IPS-18c (cell line): ENCODE measurements around the gene VAV3.
"Not testable (repeated sequence)": the region's sequence is repeated elsewhere in the genome, so short reads cannot be mapped to it uniquely, and the experiment has no call there.

ENCODE experiments used
- H3K4me3 ChIP-seq: 2 replicates; pipeline ENCODE4 v1.7.0; 2013; ENCODE audit warnings: low read depth, mild to moderate bottlenecking, low read length, moderate library complexity; ENCODE audit not compliant: insufficient read depth
- H3K9me3 ChIP-seq: one replicate; pipeline ENCODE4 v1.6.1; 2013; ENCODE audit warnings: mild to moderate bottlenecking, low read length, moderate library complexity; ENCODE audit not compliant: control insufficient read depth, insufficient read depth

The VAV3 gene

DNA sequence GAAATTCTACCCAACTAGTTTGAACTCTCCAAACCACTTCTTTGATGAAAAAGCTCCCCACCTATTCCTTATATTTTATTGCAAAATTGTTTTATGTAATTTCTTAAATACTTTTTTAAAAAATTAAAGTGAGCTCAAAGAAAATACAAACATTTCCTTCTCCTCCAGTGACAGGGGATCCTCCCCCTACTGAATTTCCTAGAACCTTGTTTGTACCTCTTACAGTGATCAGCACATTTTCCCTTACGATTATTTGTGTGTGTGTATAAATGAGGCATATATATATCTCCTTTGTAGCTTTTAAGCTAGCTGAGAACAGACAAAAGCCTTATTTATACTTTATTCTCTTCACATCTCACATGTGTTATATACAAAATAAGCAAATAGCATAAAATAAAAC lies 44.4 kb downstream of the VAV3 start:
- Histone ChIP-seq H3K4me3 (no peak overlapping the region), H3K9me3 (no peaks in the 10 kb centered on the region)

DNA sequence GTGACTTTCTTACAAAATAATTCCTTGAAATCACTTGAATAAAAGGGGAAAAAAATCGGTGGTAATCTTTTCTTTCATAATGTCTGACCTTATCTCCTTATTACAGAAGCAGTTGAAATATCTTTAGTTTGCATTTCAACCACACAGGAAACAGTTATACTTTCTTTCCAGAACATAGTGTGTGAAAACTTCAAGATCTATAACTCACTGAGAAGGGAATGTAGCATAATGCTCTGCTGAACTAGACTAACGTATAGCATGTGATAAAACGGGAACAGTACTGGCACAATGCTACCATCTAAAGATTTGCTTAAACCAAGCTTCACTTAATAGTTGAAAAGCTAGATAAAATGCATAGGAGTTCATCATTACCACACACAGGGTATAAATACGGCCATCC lies 45.0 kb downstream of the VAV3 start:
- Histone ChIP-seq H3K4me3 (no peak overlapping the region), H3K9me3 (no peaks in the 10 kb centered on the region)

DNA sequence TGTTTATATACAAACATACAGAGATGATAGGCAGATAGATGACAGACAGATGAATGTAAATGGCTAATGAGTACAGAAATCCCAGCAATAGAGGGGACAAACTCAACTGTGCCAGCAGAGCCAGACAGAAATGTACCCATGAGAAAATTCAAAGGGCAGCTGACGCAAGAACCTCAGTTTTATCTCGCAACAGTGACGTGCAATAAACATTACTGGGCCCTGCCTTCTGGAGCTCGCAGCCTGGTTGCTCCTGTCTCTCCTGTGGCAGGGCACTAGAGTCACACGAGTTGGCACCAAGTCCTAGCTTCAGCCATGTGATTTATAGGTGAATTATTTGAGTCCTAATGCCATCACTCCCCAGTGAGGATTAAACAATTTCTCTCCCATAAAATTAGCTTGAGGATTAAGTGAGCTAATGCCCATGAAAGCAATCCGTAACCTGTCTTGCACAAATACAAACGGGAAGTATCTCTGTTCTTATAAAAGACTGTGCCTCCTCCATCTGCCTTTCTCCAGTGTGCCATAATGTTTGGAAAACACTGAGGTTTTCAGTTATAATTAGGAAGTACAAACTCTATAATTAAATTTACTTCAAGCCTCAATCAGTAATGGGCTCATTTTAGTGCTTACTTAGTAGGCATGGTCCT lies 50.7 kb downstream of the VAV3 start:
- H3K4me3 ChIP-seq: no peak overlapping the region

DNA sequence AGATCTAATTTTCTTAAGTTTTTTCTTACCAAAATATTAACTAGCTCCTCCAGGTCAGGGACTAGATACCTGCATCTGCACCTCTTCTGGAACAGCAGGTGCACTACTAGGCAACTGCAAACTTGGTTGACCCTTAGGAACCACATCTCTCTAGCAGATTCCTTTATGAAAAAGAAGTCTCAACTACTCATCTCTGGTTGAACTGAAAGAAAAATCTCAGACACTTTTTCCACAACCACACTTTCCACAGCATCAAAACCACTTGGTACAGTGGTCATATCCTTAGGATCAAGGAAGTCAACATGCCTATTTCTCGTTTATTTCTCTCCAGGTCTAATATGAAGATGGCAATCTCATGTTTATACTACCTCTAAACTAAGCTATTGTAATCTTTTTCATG lies 52.3 kb downstream of the VAV3 start:
- no peak overlapping the region for H3K4me3 ChIP-seq
- no peaks in the 10 kb centered on the region for H3K9me3 ChIP-seq

More for the DNA sequence above, 50.7 kb downstream of the VAV3 start:
- no peaks in the 10 kb centered on the region for H3K9me3 ChIP-seq

DNA sequence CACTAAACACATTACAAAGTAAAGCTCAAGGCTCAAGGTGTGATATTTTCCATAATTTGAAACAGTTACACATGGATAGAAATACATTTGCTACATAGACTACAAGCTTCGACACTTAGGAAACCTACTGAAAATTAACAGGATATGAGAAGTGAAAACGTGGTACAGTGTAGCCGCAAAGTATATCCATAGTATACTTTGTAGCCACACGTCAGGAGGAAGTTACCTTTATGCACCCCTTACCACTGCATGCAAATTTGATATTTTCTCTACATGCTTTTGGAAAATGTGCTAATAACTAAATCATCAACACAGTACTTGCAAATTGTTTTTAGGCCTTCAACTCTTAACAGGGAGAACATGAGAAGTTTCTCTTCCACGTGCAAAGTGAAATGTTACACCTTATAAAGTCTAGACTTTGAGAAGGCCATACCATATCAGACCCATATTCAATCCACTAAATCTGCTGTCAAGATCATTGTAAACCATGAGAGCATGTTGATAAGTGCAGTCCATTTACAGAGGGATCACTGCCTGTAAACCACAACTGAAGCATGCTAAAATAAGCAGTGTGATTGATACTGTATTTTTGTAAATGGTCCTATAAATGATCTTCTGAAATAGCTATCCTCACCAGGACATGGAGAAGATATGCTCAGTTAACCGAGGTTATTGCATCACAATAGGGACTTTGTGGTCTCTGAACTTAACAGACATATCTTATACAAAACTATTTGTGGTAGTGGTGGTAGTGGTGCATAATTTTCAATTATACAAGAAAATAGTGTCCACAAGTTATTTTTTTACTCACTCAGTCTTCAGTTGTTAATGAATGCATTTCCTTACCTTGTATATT lies 64.7 kb downstream of the VAV3 start:
- H3K4me3 ChIP-seq: no peak overlapping the region

DNA sequence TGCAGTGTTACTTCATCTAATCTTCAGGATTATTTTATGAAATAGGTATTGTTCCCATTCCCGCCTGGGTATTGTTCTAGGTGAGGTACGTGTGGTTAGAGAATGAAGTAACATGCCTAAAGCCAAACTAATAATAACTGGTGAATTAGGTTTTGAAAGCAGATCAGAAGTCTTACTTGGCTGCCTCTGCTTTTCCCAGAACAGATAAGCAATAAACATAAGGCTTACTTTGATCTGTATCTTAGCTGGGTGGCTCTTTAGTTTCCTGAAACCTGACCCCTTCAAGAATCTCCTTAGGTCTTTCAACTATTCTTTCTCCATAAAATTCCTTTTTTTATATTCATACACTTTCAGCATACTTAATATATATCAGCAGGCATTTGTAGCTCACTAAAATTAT lies 65.3 kb downstream of the VAV3 start:
- Histone ChIP-seq H3K9me3 (no peaks in the 10 kb centered on the region), H3K4me3 (no peak overlapping the region)

More for the DNA sequence above, 64.7 kb downstream of the VAV3 start:
- H3K9me3 ChIP-seq: no peaks in the 10 kb centered on the region

DNA sequence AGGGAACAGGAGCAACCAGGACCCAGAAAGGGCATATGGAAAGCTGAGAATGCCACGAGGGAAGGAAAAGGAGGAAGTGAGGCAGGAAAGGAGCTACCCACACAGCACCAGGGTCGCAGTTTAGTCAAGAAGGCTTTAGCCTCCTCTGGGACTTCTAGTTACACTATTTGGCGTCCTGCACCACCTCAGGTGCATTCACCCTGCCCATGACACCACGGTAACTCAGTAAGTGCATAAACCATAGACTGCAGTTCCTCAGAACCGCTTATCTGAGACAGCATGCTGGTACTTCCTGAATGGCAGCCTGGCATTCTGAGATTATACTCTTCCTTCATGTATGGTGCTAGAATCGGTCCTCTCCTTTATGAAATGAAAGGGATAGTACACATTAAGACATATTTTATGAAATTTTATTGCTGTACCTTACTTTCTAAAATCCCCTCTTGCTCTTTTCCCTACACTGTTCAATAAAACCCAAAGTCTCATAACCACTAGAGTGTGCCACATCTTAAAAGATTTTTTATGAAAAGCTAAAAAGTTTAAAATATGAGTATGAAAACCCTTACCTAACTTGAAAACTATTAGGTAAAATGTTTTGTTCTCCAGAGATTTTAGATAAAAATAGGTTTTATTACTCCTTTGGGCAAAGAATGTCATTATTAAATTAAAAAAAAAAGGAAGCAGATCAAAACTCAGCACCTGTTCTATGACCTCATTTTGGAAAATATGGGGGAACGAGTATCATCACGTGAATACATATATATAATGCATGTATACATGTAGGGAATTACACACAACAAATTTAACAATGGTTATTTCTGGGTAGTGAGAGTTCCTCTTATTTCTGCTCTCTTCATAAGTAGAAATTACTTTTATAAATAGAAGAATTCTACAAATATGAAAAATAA lies 67.3 kb downstream of the VAV3 start:
- Histone ChIP-seq H3K9me3 (no peaks in the 10 kb centered on the region), H3K4me3 (no peak overlapping the region)

DNA sequence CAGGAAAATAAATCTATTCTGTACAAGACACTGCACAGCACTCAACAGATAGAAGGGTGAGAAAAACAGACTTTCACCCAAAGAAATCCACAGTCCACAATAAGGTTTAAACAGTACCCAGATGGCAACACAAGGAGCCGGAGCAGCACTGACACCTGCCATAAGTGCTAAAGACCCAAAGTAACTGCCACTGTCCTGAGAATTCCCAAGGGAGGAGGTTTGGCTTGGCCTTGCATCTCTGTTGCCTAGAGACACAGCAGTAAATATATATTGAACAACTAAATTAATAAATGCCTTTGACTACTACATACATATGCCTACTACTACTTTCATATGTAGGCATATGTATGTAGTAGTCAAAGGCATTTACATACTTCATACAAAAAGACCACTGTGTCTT lies 68.0 kb downstream of the VAV3 start:
- Histone ChIP-seq H3K9me3 (no peaks in the 10 kb centered on the region), H3K4me3 (no peak overlapping the region)

DNA sequence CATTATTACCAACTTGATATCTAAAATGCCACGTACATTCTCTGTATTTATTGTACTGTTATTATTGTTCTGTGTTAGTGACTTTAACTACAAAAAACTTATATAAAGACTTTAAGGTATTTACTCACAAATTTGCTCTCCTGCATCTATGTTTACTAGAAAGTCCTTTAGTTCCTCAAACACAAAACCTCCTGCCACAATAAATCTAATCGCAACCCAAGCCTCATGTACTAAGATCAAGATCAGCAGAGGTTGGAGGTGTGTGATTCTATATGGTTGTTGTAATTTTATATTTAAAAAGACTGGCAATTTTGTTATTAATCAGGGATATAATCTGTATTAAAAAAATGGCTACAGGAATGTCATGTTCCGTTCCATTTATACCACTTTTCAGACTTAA lies 68.6 kb downstream of the VAV3 start:
- Histone ChIP-seq H3K4me3 (no peak overlapping the region), H3K9me3 (no peaks in the 10 kb centered on the region)

DNA sequence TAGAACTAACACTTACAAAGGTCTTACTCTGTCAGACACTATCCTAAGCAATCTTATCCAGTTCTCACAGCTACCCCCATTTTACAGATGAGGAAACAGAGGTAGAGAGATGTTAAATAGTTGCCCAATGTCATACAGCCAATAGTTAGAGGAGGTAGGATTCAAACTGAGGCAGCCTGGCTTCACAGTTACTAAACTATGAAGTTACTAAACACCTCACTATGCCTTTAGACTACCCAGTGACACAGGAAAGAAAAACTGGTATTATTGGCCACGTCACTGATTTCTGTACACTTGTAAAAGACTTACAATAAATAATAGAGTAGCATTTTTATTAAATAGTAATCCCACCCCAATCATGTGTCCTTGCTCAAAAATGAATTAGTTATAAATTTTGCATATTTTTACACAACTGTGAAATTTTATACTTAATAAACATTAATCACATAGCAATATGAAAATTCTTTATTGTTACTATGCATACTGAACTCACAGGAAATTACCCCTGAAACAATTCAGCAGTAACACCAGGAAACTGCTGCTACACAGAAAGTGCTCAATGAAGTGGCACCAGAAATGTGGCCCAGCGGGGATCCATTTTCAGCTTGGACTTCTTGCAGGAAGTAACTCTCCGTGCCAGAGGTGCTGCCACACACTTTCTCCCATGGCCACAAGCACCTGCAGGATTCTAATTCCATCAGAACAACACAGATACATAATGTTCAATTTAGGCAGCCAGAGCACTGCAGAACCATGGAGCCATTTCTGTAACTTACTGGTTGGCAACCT lies 69.4 kb downstream of the VAV3 start:
- Histone ChIP-seq H3K4me3 (no peak overlapping the region), H3K9me3 (no peaks in the 10 kb centered on the region)

DNA sequence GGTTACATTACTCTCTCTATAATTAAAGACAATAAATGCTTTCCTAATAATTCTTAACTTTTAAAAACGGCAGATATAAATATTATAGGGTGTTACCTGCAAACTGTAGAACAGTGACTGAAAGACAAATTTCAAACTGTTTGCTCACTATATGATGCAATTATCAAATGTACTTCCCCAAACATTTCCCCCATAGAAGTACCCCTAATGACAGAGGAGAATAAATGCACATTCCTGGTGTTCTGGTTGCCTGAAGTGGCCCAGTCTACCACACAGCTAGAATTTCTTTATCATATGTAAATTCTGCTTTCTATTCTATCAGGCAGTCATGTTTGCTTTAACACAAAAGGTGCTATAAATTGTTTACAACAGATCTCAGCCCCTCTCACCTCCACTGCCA lies 70.4 kb downstream of the VAV3 start:
- Histone ChIP-seq H3K9me3 (no peaks in the 10 kb centered on the region), H3K4me3 (no peak overlapping the region)

DNA sequence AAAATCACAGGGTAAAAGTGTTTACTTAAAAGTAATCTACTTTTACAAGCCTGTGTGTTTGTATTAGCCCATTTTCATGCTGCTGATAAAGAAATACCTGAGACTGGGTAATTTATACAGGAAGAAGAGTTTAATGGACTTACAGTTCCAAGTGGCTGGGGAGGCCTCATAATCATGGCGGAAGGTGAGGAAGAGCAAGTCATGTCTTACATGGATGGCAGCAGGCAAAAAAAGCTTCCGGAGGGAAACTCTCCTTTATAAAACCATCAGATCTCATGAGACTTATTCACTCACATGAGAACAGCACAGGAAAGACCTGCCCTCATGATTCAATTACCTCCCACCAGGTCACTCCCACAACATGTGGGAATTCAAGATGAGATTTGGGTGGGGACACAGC lies 71.6 kb downstream of the VAV3 start:
- H3K9me3 ChIP-seq, H3K4me3 ChIP-seq: not testable (repeated sequence)

DNA sequence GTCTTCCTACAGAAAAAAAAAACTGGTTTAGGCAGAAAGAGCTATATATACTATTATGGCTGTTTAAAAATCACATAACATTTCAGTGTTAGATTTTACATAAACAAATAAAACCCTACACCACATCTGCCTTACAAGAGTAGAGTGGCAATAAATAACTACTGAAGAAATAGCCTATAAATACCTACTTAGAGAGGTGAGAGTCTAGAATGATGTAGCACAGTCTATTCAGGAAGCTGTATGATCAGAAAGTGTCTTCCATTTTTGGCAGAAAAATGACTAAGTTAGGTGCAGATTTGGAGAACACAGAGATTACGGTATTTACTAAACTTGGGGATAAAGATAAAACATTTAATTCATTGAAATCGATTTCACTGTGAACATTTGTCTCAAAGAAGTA lies 75.5 kb downstream of the VAV3 start:
- no peak overlapping the region for H3K4me3 ChIP-seq
- no peaks in the 10 kb centered on the region for H3K9me3 ChIP-seq

DNA sequence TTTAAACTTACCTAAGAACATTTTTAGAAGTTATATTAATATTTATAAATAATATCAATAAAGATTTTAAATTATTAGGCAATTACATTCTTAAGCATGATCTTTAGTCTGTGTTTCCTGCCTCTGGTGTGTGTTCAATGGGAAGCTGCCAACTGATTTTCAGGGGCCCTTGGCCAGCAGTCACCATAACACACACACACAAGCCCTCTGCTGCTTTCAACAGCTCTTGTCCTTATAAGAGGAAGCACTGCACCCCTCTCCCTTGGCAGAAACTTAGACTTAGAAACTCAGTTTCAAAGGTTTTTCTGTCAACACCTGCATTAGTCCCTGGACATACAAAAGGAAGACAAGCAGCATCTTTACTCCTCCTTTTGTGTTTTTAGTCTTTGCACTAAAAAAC lies 81.4 kb downstream of the VAV3 start:
- no peaks in the 10 kb centered on the region for H3K9me3 ChIP-seq

DNA sequence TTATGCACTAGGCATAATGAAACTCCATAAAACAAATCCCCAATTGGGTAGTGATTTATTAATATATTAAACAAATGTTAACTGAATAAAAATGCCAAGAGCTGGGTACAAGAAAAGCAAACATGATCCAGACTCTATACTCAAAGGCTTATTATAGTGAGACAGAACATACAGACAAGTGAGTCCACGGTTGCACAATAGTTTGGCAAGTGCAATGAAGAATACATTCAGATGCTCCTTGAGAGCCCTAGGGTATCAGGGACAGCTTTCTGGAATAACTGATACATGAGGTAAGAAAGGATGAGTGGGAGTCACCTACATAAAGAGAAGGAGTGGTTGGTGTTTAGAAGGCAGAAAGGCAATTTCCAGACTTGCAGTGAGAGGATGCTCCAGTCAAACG lies 85.1 kb downstream of the VAV3 start:
- Histone ChIP-seq H3K4me3 (no peak overlapping the region), H3K9me3 (no peaks in the 10 kb centered on the region)

More for the DNA sequence above, 81.4 kb downstream of the VAV3 start:
- H3K4me3 ChIP-seq: no peak overlapping the region

DNA sequence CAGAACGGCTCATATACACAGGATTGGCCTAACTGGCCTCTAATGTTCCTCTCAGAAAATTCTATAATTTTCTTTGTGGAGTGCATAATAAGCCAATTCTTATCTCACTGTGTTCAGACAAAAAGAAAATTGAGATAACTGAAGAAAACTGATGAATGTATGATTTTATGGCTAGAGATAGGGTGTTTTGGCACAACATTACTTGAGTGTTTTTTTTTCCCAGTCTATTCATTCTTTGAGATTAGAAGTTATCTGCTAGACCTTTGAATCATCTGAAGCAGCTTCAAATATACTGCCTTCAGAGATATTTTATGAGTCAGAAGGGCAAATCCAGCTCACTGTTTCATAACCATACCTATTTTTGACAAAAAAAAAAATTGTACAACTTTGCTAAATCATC lies 85.6 kb downstream of the VAV3 start:
- H3K9me3 ChIP-seq: no peaks in the 10 kb centered on the region
- no peak overlapping the region for H3K4me3 ChIP-seq

DNA sequence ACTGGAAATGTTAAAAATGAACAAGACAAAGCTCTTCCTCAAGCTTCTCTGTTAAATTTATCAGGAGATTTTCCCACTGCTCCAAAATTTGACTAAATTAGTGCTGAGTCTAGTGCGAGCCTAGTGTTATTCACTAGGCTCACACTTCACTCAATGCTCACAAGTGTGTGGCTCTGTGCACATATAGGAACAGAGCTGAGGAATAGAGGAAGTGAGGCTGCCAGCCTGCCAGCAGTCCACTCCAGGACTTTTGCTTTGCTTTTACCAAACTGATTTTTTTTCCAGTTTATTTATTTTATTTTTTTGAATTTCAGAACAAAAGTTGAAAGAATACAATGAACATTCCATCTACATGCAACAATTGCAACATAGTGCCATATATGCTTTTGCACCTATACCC lies 87.2 kb downstream of the VAV3 start:
- no peaks in the 10 kb centered on the region for H3K9me3 ChIP-seq

More for the DNA sequence above, 87.2 kb downstream of the VAV3 start:
- no peak overlapping the region for H3K4me3 ChIP-seq
